ENCODE results near the gene ZNF574.

Gene ZNF574

GRCh38 chr19:42129399-42130253, 53.7 kb downstream of the ZNF574 start:
- DNase-seq = no peak

DNA sequence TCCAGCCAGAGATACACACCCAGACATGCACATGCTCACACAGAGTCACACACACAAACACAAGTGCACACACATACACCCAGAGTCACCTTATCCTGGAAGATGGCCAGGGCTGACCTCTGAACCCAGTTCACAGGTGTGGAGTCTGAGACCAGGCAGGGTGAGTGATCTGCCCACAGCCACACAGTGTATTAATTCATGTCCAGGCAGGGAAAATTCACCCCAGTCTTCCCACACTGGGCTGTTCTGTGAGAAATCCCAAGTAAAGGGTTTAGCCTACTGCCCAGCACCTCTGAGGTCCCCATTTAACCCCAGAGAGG, 54.2 kb downstream of the ZNF574 start:
- no peak for DNase-seq

Measured in stimulated activated naive CD4-positive, alpha-beta T cell treated with Interleukin-2 at 50 U/mL for 16 hours (primary cell).